NCI-H69 (cell line): Measurements from ENCODE around the gene AMH.

Experiments used
- DNase-seq: peaks from one replicate; lab custom pipeline; 2025; lab: John Stamatoyannopoulos, UW

The AMH gene

GRCh38 chr19:2221250-2221831, 27.8 kb upstream of the AMH start:
- no peak for DNase-seq

- no peak for DNase-seq
Observed at GRCh38 chr19:2221918-2222317, 27.2 kb upstream of the AMH start.

- no peak for DNase-seq
Observed at GRCh38 chr19:2223391-2223790, 25.7 kb upstream of the AMH start.

GRCh38 chr19:2223959-2224358, 25.2 kb upstream of the AMH start:
- no peak for DNase-seq

- no peak for DNase-seq
Observed at GRCh38 chr19:2224754-2225349, 24.3 kb upstream of the AMH start.

GRCh38 chr19:2225415-2226050, 23.6 kb upstream of the AMH start:
- no peak for DNase-seq

GRCh38 chr19:2226051-2226839, 22.9 kb upstream of the AMH start:
- DNase-seq = no peak

GRCh38 chr19:2226840-2227360, 22.2 kb upstream of the AMH start:
- DNase-seq = no peak

- no peak for DNase-seq
Observed at GRCh38 chr19:2227415-2228156, 21.5 kb upstream of the AMH start.

- DNase-seq = no peak
Observed at GRCh38 chr19:2228157-2229030, 20.7 kb upstream of the AMH start.

- DNase-seq = no peak
Observed at GRCh38 chr19:2229103-2230032, 19.8 kb upstream of the AMH start.

- DNase-seq = no peak
Observed at GRCh38 chr19:2230033-2230531, 19.0 kb upstream of the AMH start.

GRCh38 chr19:2230807-2231533, 18.2 kb upstream of the AMH start:
- DNase-seq = no peak

- peak; percentile 53 for DNase-seq
Observed at GRCh38 chr19:2231621-2232221, 17.4 kb upstream of the AMH start.

GRCh38 chr19:2232286-2233151, 16.6 kb upstream of the AMH start:
- DNase-seq = no peak

- no peak for DNase-seq
Observed at GRCh38 chr19:2233601-2234280, 15.4 kb upstream of the AMH start.

GRCh38 chr19:2234996-2235380, 14.1 kb upstream of the AMH start:
- no peak for DNase-seq
